CD4-positive, alpha-beta T cell treated with Interleukin-1 beta for 1 hour (primary cell): ENCODE results near the gene PAH.

Experiments used
- DNase-seq, 2 donors: peaks; one replicate each; pipeline ENCODE4 v3.0.0-alpha.2; 2020 to 2022

Gene PAH

GRCh38 chr12:102814691-102815367 lies 102.2 kb downstream of the PAH start:
- no peak for DNase-seq

- no peak for DNase-seq
Measured at GRCh38 chr12:102812344-102812743, 104.7 kb downstream of the PAH start.

- DNase-seq, result no peak
Measured at GRCh38 chr12:102811110-102811737, 105.8 kb downstream of the PAH start.

- DNase-seq, result no peak
Measured at GRCh38 chr12:102808412-102808811, 108.6 kb downstream of the PAH start.

GRCh38 chr12:102806592-102806991 lies 110.5 kb downstream of the PAH start:
- DNase-seq, result no peak

GRCh38 chr12:102806110-102806509 lies 110.9 kb downstream of the PAH start:
- DNase-seq, result no peak

- DNase-seq, result no peak
Measured at GRCh38 chr12:102800565-102800964, 116.5 kb downstream of the PAH start.

GRCh38 chr12:102799229-102799628 lies 117.8 kb downstream of the PAH start:
- no peak for DNase-seq

- no peak for DNase-seq
Measured at GRCh38 chr12:102797528-102797927, 119.5 kb downstream of the PAH start.

- no peak for DNase-seq
Measured at GRCh38 chr12:102793921-102794320, 123.1 kb downstream of the PAH start.
